RWPE2 (cell line): Measurements from ENCODE around the gene CLEC5A.
A peak's percentile ranks its signal among the peaks of the same experiment; 100 is the strongest.

Experiments used
- ATAC-seq: fragments of 200-7000 bp; cut with Tn5 transposase; 3 replicates; pipeline ENCODE4 v1.9.1; 2021; ENCODE audit warnings: low read depth
- DNase-seq: peaks from one replicate; pipeline ENCODE4 v3.0.0-alpha.2; 2020; ENCODE audit warnings: low spot score
- H3K27ac ChIP-seq: fragments of 450-650 bp; 2 replicates; pipeline ENCODE4 v1.5.1; 2017; ENCODE audit warnings: mild to moderate bottlenecking; ENCODE audit not compliant: poor library complexity, severe bottlenecking
- H3K27me3 ChIP-seq: fragments of 250-450 bp; sonication (Bioruptor Pico); 2 replicates; pipeline ENCODE4 v1.5.1; 2021; ENCODE audit warnings: mild to moderate bottlenecking, moderate library complexity; ENCODE audit not compliant: insufficient read depth, poor library complexity, severe bottlenecking
- H3K36me3 ChIP-seq: fragments of 250-450 bp; sonication (Bioruptor Pico); 2 replicates; pipeline ENCODE4 v1.5.1; 2020; ENCODE audit warnings: low read depth, mild to moderate bottlenecking, moderate library complexity
- H3K4me1 ChIP-seq: fragments of 250-450 bp; sonication (Bioruptor Pico); 2 replicates; pipeline ENCODE4 v1.5.1; 2021; ENCODE audit warnings: mild to moderate bottlenecking, moderate library complexity; ENCODE audit not compliant: insufficient read depth, poor library complexity, severe bottlenecking
- H3K4me3 ChIP-seq: fragments of 250-450 bp; sonication (Bioruptor Pico); 2 replicates; pipeline ENCODE4 v1.5.1; 2021; ENCODE audit warnings: mild to moderate bottlenecking, moderate library complexity; ENCODE audit not compliant: severe bottlenecking
- H3K9me3 ChIP-seq: fragments of 250-450 bp; sonication (Bioruptor Pico); 2 replicates; pipeline ENCODE4 v1.5.1; 2021; ENCODE audit warnings: mild to moderate bottlenecking, moderate library complexity; ENCODE audit not compliant: severe bottlenecking
- CTCF ChIP-seq: fragments of 450-650 bp; IDR thresholded peaks from one replicate; pipeline ENCODE4 v1.5.1; 2017; ENCODE audit warnings: mild to moderate bottlenecking, moderate library complexity; ENCODE audit not compliant: poor library complexity, severe bottlenecking

Gene CLEC5A

GRCh38 chr7:141976524-141977245, 29.9 kb upstream of the CLEC5A start:
- peak; percentile 81 for TF ChIP-seq CTCF
- Histone ChIP-seq H3K27me3 (no peaks in the 10 kb centered on the region), H3K4me3 (no peak overlapping the region), H3K36me3 (no peaks in the 10 kb centered on the region), H3K27ac (no peak overlapping the region), H3K9me3 (no peaks in the 10 kb centered on the region), H3K4me1 (no peaks in the 10 kb centered on the region)
- ATAC-seq: peak; percentile 17; the same call in 2 of the 3 replicates
- no peak for DNase-seq

- Histone ChIP-seq H3K27ac (no peak overlapping the region), H3K4me3 (peak overlapping the region; percentile 7)
- DNase-seq: peak; percentile 69
Observed at GRCh38 chr7:141975806-141976523, 29.2 kb upstream of the CLEC5A start.

GRCh38 chr7:141974831-141975230, 28.1 kb upstream of the CLEC5A start:
- no peak overlapping the region for H3K27ac ChIP-seq
- peak; percentile 76 for TF ChIP-seq CTCF
- ATAC-seq: no peak; the same call in 2 of the 3 replicates
- no peaks in the 10 kb centered on the region for H3K4me1 ChIP-seq
- no peaks in the 10 kb centered on the region for H3K27me3 ChIP-seq
- no peaks in the 10 kb centered on the region for H3K9me3 ChIP-seq
- H3K4me3 ChIP-seq: no peak overlapping the region
- no peak for DNase-seq
- no peaks in the 10 kb centered on the region for H3K36me3 ChIP-seq

More at GRCh38 chr7:141975806-141976523, 29.2 kb upstream of the CLEC5A start:
- H3K9me3 ChIP-seq: no peaks in the 10 kb centered on the region
- no peaks in the 10 kb centered on the region for H3K27me3 ChIP-seq
- TF ChIP-seq CTCF: peak; percentile 97
- H3K36me3 ChIP-seq: no peaks in the 10 kb centered on the region
- no peaks in the 10 kb centered on the region for H3K4me1 ChIP-seq
- peak; percentile 93 for ATAC-seq

GRCh38 chr7:141973673-141974072, 26.9 kb upstream of the CLEC5A start, which contains the start of gene TAS2R38:
Gene TAS2R38 (minus strand): TSS chr7:141973773. CDS start chr7:141973689, 84 bp downstream.
- DNase-seq: no peak
- no peak for ATAC-seq
- no peak for TF ChIP-seq CTCF

More at GRCh38 chr7:141973673-141974072, 26.9 kb upstream of the CLEC5A start, which contains the start of gene TAS2R38:
- H3K9me3 ChIP-seq: no peaks in the 10 kb centered on the region
- H3K27me3 ChIP-seq: no peaks in the 10 kb centered on the region
- H3K27ac ChIP-seq: no peak within 1 kb of the TSS
- no peak within 1 kb of the TSS for H3K4me3 ChIP-seq
- no peaks in the 10 kb centered on the region for H3K4me1 ChIP-seq
- H3K36me3 ChIP-seq: no peaks in the 10 kb centered on the region
